CD4-positive, alpha-beta T cell (primary cell): ENCODE measurements around the gene ANKS1B. TPM values are rescaled to one million over a fixed set of nuclear protein-coding genes. Genes with fewer than 3 reads are reported as not detected.

Experiments
- ATAC-seq: fragments of 200-7000 bp; cut with Tn5 transposase; one replicate; pipeline ENCODE4 v1.10.0; 2022; ENCODE audit warnings: mild to moderate bottlenecking; ENCODE audit not compliant: poor library complexity
- CTCF ChIA-PET: fragments of 350-600 bp; sonication (Branson Sonifier 250); formaldehyde crosslinking; loops from one replicate; lab custom pipeline; 2021; ENCODE audit warnings: antibody characterized with exemption, inconsistent platforms; lab: Charles Lee
- POLR2A ChIA-PET: fragments of 350-600 bp; sonication (Branson Sonifier 250); formaldehyde crosslinking; loops from one replicate; lab custom pipeline; 2021; ENCODE audit warnings: antibody characterized with exemption, inconsistent platforms; lab: Charles Lee
- DNase-seq, 14 experiments: peaks; one replicate each; pipeline ENCODE4 v3.0.0-alpha.2; 2013 to 2020; ENCODE audit warnings: mixed read lengths in 2 of 14
- H3K27ac ChIP-seq, 2 donors: one replicate each; pipeline versions ENCODE4 v1.5.1 to v1.7.0; 2013; ENCODE audit warnings: low read length in 2 of 2, low read depth in 1 of 2, mild to moderate bottlenecking in 1 of 2
- H3K27me3 ChIP-seq, 2 experiments: 1 replicate in 1 of 2; 2 replicates in 1 of 2; pipeline versions ENCODE4 v1.6.1 to v1.7.0; 2013; ENCODE audit warnings: low read length in 2 of 2, control low read depth in 1 of 2, mild to moderate bottlenecking in 1 of 2, moderate library complexity in 1 of 2; ENCODE audit not compliant: insufficient read depth in 2 of 2, control insufficient read depth in 1 of 2
- H3K36me3 ChIP-seq: one replicate; pipeline ENCODE4 v1.6.1; 2013; ENCODE audit warnings: low read length, control low read depth; ENCODE audit not compliant: insufficient read depth
- H3K4me1 ChIP-seq: one replicate; pipeline ENCODE4 v1.6.1; 2013; ENCODE audit warnings: low read length, control low read depth; ENCODE audit not compliant: insufficient read depth
- H3K4me3 ChIP-seq: one replicate; pipeline ENCODE4 v1.5.1; 2013; ENCODE audit warnings: mild to moderate bottlenecking, low read length, moderate library complexity
- H3K9me3 ChIP-seq, 2 experiments: 1 replicate in 1 of 2; 2 replicates in 1 of 2; pipeline versions ENCODE4 v1.6.1 to v1.7.0; 2013; ENCODE audit warnings: low read length in 2 of 2, mild to moderate bottlenecking in 2 of 2, control low read depth in 1 of 2, moderate library complexity in 1 of 2; ENCODE audit not compliant: control insufficient read depth in 1 of 2, insufficient read depth in 1 of 2
- H3K27ac Mint-ChIP-seq: one replicate; pipeline ENCODE4 v1.8.0; 2020; ENCODE audit warnings: mixed read lengths
- H3K27me3 Mint-ChIP-seq: one replicate; pipeline ENCODE4 v1.8.0; 2021; ENCODE audit warnings: mixed read lengths
- H3K36me3 Mint-ChIP-seq: one replicate; pipeline ENCODE4 v1.8.0; 2021; ENCODE audit warnings: low read depth, mixed read lengths
- H3K4me1 Mint-ChIP-seq: one replicate; pipeline ENCODE4 v1.8.0; 2021; ENCODE audit warnings: low read depth, mixed read lengths
- H3K4me3 Mint-ChIP-seq: one replicate; pipeline ENCODE4 v1.8.0; 2020; ENCODE audit warnings: mild to moderate bottlenecking, mixed read lengths
- H3K9me3 Mint-ChIP-seq: one replicate; pipeline ENCODE4 v1.8.0; 2020; ENCODE audit warnings: mixed read lengths
- CTCF ChIP-seq: fragments of 200-600 bp; IDR thresholded peaks from one replicate; pipeline ENCODE4 v1.8.0; 2022; ENCODE audit warnings: antibody characterized with exemption, mild to moderate bottlenecking
- intact Hi-C, 2 experiments: fragments of 100-400 bp; cut with DNase I in 1 of 2; cut with micrococcal nuclease in 1 of 2; formaldehyde crosslinking; loops; one replicate each; pipeline versions ENCODE4 v1.15.1 to v1.9.0; 2023 to 2025; cut with DNase I, micrococcal nuclease
- total RNA-seq, 174 experiments: library from RNA in 2 of 174; stranded (reverse) in 2 of 174; gene quantifications; one replicate each; pipeline ENCODE4 v1.2.3 and lab custom pipeline; 2021 to 2026

The ANKS1B gene
- total RNA-seq, 2 experiments from 2014 or later: 0.16 to 1.1 TPM

DNA sequence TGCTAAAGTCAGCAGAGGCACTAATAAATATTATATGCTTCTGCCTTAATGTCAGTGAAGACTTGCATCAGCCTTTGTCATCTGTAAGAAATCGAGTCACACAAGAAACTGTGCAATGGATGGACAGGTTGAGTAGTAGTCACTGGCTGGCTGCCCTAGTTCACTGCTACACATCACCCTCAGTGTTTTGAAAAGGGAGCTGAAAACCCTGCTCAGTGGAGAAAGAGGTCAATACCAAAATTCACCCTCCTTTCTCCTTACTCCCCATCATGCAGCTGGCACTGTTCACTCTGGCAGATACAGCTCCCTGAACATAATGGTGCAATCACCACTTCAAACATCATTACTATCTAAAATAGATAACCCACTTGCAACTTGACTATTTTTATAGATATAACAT, 6.6 kb downstream of the ANKS1B start:
- no peaks in the 10 kb centered on the region for H3K4me1 ChIP-seq
- H3K27ac ChIP-seq: no peak overlapping the region
- no peak overlapping the region for H3K27ac Mint-ChIP-seq
- no peak overlapping the region for H3K4me3 Mint-ChIP-seq
- no peaks in the 10 kb centered on the region for H3K36me3 Mint-ChIP-seq
- H3K4me3 ChIP-seq: no peak overlapping the region
- H3K36me3 ChIP-seq: no peaks in the 10 kb centered on the region
- peaks cover 0 to 28% of the 10 kb centered on the region in 2 experiments for H3K27me3 ChIP-seq
- no peaks in the 10 kb centered on the region for H3K9me3 Mint-ChIP-seq
- intact Hi-C loops: no loop called here
- POLR2A ChIA-PET: no interaction called here
- H3K9me3 ChIP-seq: no peaks in the 10 kb centered on the region
- H3K27me3 Mint-ChIP-seq: peaks cover 55% of the 10 kb centered on the region
- ATAC-seq (no peak), DNase-seq (no peak)
- CTCF ChIA-PET: interaction anchor here (0.5 kb wide), 1 partner anchor 28 kb away, joined by 3 read pairs; no protein-coding TSS in a partner anchor
- no peak for TF ChIP-seq CTCF
- H3K4me1 Mint-ChIP-seq: no peaks in the 10 kb centered on the region

- TF ChIP-seq CTCF: no peak
- Mint-ChIP-seq H3K36me3 (no peaks in the 10 kb centered on the region), H3K4me1 (no peaks in the 10 kb centered on the region), H3K27ac (no peak overlapping the region), H3K27me3 (peaks cover 49% of the 10 kb centered on the region), H3K4me3 (no peak overlapping the region), H3K9me3 (no peaks in the 10 kb centered on the region)
- DNase-seq (no peak), ATAC-seq (no peak)
- no peak overlapping the region for H3K27ac ChIP-seq
- H3K9me3 ChIP-seq: no peaks in the 10 kb centered on the region
- H3K27me3 ChIP-seq: peaks cover 0 to 24% of the 10 kb centered on the region in 2 experiments
- no peak overlapping the region for H3K4me3 ChIP-seq
- ChIA-PET CTCF (no interaction called here), POLR2A (no interaction called here)
- intact Hi-C loops: no loop called here
- no peaks in the 10 kb centered on the region for H3K36me3 ChIP-seq
- no peaks in the 10 kb centered on the region for H3K4me1 ChIP-seq
These were observed 7.2 kb downstream of the ANKS1B start for GRCh38 chr12:99977550-99977949.

DNA sequence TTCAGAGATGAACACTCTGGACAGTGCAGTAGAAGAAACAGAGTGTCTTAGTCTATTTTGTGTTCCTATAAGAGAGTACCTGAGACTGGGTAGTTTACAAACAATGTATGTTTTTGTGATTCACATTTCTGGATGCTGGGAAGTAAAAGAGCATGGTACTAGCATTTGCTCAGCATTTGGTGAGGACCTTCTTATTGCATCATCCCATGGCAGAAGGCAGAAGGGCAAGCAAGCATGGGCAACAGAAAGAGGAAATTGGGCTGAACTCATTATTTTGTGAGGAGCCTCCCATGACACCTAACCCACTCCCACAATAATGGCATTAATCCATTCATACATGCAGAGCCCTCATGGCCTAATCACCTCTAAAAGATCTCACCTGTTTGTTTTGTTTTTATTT, 8.0 kb downstream of the ANKS1B start:
- no peak for TF ChIP-seq CTCF
- intact Hi-C loops: no loop called here
- Histone ChIP-seq H3K9me3 (no peaks in the 10 kb centered on the region), H3K27ac (no peak overlapping the region), H3K36me3 (no peaks in the 10 kb centered on the region), H3K4me3 (no peak overlapping the region), H3K4me1 (no peaks in the 10 kb centered on the region), H3K27me3 (peaks cover 0 to 16% of the 10 kb centered on the region in 2 experiments)
- Mint-ChIP-seq H3K36me3 (no peaks in the 10 kb centered on the region), H3K27ac (no peak overlapping the region), H3K27me3 (peaks cover 44% of the 10 kb centered on the region), H3K9me3 (no peaks in the 10 kb centered on the region), H3K4me1 (no peaks in the 10 kb centered on the region), H3K4me3 (no peak overlapping the region)
- DNase-seq (no peak), ATAC-seq (no peak)
- ChIA-PET CTCF (no interaction called here), POLR2A (no interaction called here)
